SJSA1 (cell line): Measurements from ENCODE around the gene RBM38. TPM values are rescaled to one million over a fixed set of nuclear protein-coding genes. Genes with fewer than 3 reads are reported as not detected.

Experiments used
- DNase-seq, 2 experiments: peaks; one replicate each; pipeline ENCODE4 v3.0.0-alpha.2; 2015 to 2020; ENCODE audit warnings: low spot score in 2 of 2, low read depth in 1 of 2
- H3K27ac ChIP-seq: fragments of 250-450 bp; sonication (Bioruptor Pico); 2 replicates; pipeline ENCODE4 v1.5.1; 2020; ENCODE audit warnings: mild to moderate bottlenecking, moderate library complexity
- H3K27me3 ChIP-seq: fragments of 250-450 bp; sonication (Bioruptor Pico); replicated peaks from 2 replicates; pipeline ENCODE4 v1.5.1; 2020; ENCODE audit warnings: mild to moderate bottlenecking, moderate library complexity
- H3K36me3 ChIP-seq: fragments of 250-450 bp; sonication (Bioruptor Pico); 2 replicates; pipeline ENCODE4 v1.5.1; 2020; ENCODE audit warnings: mild to moderate bottlenecking
- H3K4me1 ChIP-seq: fragments of 250-450 bp; sonication (Bioruptor Pico); replicated peaks from 2 replicates; pipeline ENCODE4 v1.6.1; 2021; ENCODE audit warnings: mild to moderate bottlenecking
- H3K4me3 ChIP-seq: fragments of 250-450 bp; sonication (Bioruptor Pico); 2 replicates; pipeline ENCODE4 v1.5.1; 2020; ENCODE audit warnings: mild to moderate bottlenecking
- H3K9me3 ChIP-seq: fragments of 250-450 bp; sonication (Bioruptor Pico); replicated peaks from 2 replicates; pipeline ENCODE4 v1.5.1; 2020; ENCODE audit warnings: mild to moderate bottlenecking
- total RNA-seq: library from RNA; depleted of rRNA; stranded (reverse); fragments of >200 nt; shearing (Covaris generic); gene quantifications from 2 replicates; pipeline ENCODE4 v1.2.3, GENCODE V29; 2014

Gene RBM38
- total RNA-seq, 1 experiment from 2014 or later: 20.8 TPM

DNA sequence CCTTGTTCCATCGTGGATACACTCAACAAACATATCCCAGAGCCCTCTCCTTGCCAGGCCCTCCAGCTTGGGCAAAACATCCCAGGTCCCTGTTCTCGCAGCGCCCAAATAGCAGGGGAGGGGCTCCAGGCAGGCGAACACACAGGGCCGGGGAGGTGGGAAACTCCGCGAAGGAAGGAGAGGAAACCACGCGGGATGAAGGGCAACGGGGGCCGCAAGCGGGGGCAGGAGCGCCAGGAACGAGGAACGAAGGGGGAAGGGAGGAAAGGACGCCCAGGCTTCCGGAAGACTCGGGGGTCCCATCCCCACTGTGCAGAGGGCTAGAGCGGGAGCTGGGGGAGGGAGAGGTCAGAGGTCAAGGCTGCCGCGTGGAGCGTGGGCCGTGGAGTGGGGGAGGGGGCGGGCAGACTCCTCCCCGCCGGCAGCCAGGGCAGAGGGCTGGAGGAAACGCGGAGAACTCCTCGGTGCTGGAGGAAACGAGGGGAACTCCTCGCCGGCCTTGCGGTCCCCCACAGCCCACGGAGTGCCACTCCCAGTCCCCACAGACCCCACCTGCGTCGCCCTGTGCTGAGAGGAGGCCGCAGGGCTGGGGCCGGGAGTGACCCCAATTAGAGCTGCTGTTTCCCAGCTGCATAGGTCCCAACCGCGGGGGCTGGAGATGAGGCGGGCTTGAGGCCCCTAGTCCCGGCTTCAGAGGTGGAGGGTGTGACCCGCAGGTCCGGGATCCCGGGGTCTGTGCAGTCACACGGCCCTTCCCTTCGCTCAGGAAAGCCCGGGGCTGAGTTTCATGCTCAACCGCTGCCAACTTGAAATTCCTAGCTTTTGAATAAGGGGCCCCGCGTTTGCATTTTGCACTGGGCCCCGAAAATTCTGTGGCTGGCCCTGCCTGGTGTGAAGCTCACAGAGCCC is 1.2 kb upstream of the RBM38 start:
- H3K36me3 ChIP-seq: peaks cover 21% of the 10 kb centered on the region
- no peak overlapping the region for H3K27ac ChIP-seq
- H3K9me3 ChIP-seq: no peaks in the 10 kb centered on the region
- no peaks in the 10 kb centered on the region for H3K27me3 ChIP-seq
- peaks cover 22% of the 10 kb centered on the region for H3K4me1 ChIP-seq
- DNase-seq: no peak
- 0 out of 2 replicates have a peak overlapping the region, but pooled peaks have one; percentile 12 for H3K4me3 ChIP-seq

DNA sequence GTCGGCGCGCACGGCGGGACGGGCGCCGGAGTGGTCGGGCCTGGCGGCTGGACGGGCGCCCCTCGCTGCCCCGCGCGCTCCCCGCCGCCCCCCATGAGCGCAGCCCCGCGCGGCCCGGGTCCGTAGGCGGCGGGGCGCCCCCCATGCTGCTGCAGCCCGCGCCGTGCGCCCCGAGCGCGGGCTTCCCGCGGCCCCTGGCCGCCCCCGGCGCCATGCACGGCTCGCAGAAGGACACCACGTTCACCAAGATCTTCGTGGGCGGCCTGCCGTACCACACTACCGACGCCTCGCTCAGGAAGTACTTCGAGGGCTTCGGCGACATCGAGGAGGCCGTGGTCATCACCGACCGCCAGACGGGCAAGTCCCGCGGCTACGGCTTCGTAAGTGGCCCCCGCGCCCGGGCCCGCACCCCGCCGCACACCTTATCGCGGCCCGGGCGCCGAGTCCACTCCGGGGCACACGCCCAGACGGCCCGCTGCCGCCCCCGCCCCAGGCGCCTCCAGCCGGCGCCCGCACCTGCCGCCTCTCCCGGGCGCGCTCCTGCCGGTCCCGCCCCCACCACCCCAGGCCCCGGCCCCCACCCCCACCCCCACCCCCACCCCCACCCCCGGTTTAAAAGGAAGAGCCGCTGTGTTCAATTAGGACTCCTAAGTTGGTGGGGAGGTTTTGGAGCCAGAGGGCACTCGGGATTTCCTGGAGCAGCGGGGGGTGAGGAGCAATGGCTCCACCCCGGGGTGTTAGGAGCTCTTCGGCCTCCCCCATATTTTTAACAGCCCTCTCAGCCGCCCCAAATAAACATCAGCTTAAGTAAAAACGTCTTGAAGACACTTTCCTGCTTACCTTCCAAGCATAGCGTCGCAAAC is 474 bp downstream of the RBM38 start:
- peak overlapping the region; percentile 72 for H3K4me3 ChIP-seq
- H3K36me3 ChIP-seq: peaks cover 33% of the 10 kb centered on the region
- peaks cover 34% of the 10 kb centered on the region for H3K4me1 ChIP-seq
- H3K27ac ChIP-seq: no peak overlapping the region
- H3K9me3 ChIP-seq: no peaks in the 10 kb centered on the region
- DNase-seq: no peak
- H3K27me3 ChIP-seq: no peaks in the 10 kb centered on the region

DNA sequence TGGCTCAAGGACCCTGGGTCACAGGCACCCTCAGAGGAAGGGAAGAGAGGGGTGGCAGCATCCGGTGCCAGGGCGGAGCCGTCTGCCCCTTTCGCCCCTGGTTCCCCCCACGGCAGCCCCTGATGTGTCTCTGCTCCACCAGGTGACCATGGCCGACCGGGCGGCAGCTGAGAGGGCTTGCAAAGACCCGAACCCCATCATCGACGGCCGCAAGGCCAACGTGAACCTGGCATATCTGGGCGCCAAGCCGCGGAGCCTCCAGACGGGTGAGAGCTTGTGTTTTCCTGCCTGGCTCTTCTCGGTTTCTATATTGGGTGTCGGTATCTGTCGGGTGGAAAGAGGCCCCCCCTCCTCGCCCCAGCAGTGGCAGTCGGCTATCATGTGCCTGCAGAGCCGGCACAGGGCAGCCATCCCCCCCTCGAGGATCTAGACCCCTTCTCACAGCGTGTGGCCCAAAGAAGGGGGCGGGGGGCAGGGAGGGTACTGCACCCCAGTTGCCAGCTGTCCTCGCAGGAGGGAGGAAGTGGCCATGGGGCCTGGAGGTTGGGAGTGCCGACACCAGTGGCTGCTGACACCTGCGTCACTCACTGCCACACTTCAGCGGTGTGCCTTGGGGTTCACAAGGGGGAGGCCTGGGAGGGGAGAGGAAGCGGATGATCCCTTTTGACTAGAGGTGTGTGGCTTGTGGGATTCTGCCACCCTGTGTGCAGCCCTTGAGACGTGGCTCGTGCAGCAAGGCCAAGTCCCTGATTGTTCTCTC is 1.5 kb downstream of the RBM38 start:
- no peak overlapping the region for H3K27ac ChIP-seq
- H3K9me3 ChIP-seq: no peaks in the 10 kb centered on the region
- H3K36me3 ChIP-seq: peaks cover 43% of the 10 kb centered on the region
- H3K27me3 ChIP-seq: no peaks in the 10 kb centered on the region
- H3K4me3 ChIP-seq: peak overlapping the region; percentile 72
- DNase-seq: no peak
- peaks cover 34% of the 10 kb centered on the region for H3K4me1 ChIP-seq

DNA sequence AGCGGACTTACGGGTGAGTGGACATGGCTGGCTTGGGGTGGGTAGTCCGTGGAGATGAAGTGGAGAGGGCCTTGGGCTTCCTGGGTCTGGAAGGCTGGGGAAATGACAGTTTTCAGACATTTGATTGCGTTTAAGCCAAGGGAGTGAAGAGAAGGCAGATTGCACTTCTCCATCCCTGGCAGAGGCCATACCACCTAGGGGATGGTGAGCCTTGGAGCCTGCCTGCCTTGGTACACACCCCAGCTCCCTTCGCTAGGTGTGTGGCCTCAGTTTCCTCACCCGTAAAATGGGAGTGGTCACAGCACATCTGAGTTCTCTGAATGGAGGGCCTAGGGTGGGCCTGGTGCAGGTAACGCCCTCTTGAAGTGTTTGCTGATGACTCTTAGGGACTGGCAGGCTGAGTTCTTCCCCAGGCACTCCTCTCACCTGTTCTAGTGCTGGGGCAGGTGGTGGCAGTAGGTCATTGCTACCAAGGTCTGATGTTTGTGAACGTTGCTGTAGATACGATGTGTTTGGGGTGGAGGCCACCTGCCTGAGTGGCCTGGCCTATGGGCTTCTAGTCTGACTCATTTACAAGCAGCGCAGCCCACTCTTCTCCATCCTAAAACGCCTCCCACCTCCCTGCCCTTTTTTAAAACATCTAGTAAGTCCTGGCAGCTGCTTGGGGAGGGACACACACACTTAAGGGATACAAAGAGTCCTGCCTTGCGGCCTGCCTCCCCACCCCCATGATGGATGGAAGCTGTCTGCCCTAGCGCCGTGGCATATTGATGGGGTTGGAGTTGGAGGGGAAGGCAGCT is 2.3 kb downstream of the RBM38 start:
- Histone ChIP-seq H3K9me3 (no peaks in the 10 kb centered on the region), H3K27me3 (no peaks in the 10 kb centered on the region), H3K4me3 (no peak overlapping the region), H3K27ac (no peak overlapping the region), H3K4me1 (peaks cover 34% of the 10 kb centered on the region), H3K36me3 (peaks cover 48% of the 10 kb centered on the region)
- DNase-seq: no peak

DNA sequence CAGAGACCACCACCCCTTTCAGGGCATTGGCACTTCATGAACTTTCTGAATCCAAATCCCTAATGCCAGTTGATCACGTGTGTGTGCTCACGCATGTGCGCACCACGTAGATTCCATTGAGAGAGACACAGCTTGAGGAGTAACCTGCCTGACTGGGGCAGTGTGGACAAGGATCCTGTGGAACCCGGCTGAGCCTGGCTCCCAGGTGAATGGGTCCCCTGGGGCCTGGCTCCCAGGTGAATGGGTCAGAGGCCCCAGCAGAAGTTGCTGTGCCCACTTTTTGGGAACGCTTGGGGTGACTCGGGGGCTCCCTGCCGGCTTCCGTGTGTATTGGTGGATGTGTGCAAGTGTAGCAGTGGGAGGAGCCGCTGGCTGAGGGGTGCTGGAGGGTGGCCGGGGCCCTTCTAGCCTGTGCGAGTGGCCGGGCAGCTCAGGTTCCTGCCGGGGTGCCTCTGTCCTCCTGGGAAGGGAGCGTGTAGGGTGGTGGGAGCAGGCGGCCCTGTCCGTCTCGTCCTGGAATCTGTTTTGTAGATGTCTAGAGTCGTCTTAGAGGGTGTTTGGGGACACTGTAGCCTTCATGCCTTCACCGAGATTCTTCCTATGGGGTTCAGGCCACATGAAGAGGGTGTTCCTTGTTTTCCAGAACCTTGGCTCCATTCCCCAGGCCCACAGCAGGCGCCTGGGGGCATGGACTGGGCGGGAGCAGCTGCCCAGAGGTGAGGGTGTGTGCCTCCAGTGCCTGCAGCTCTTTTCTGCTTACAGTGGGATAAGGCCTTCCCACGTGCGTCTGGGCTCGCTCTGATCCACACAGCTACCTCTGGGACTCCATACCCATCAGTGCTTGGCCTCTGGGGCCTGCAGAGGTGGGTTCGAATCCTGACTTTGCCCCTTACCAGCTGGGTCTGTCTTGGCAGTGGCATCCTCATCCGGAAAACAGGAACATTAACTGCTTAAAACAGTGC is 3.2 kb downstream of the RBM38 start:
- H3K27me3 ChIP-seq: no peaks in the 10 kb centered on the region
- no peak overlapping the region for H3K4me3 ChIP-seq
- H3K4me1 ChIP-seq: peaks cover 38% of the 10 kb centered on the region
- H3K36me3 ChIP-seq: peaks cover 51% of the 10 kb centered on the region
- no peaks in the 10 kb centered on the region for H3K9me3 ChIP-seq
- H3K27ac ChIP-seq: no peak overlapping the region
- no peak for DNase-seq

DNA sequence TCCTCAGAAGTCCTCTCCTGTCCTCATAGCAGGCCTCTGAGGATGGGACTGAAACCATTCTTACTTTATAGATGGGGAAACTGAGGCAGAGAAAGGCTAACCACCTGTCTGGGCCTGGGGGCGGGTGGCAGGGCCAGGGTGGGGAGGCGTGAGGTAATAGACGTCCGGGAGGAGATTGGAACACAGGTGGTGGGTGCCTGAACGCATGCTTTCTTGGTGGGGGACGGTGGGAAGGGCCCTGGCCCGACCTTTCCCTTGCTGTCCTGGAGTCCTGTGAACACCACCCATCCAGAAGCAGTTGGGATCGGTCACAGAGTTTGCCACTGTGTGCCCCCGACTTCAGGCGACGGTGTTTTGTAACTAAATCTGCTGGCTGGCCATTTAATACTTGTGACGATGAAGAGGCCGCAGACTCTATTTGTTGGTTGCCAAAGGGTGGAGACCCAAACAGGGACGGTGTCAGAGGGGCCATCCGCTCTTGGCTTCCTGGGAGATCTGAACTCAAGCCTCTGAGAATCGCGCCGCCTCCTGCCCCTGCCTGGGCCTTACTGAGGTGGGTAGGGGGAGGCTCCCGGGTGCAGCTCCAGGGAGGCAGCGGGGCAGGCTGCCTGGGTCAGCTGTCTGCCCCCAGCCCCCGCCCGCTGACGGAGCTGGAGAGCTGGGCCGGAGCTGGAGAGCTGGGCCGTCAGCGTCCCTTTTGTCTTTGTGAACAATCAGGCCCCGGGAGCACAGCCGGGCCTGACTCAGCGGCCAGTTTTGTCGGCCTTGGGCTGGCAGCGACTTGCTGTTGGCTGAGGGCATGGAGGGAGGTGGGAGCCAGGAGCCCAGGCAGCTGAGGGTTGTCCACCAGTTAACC is 4.1 kb downstream of the RBM38 start:
- Histone ChIP-seq H3K27ac (peak overlapping the region; percentile 17), H3K9me3 (no peaks in the 10 kb centered on the region), H3K4me1 (peaks cover 44% of the 10 kb centered on the region), H3K36me3 (peaks cover 56% of the 10 kb centered on the region), H3K4me3 (no peak overlapping the region), H3K27me3 (no peaks in the 10 kb centered on the region)
- peak; percentile 71 to 83 for DNase-seq

DNA sequence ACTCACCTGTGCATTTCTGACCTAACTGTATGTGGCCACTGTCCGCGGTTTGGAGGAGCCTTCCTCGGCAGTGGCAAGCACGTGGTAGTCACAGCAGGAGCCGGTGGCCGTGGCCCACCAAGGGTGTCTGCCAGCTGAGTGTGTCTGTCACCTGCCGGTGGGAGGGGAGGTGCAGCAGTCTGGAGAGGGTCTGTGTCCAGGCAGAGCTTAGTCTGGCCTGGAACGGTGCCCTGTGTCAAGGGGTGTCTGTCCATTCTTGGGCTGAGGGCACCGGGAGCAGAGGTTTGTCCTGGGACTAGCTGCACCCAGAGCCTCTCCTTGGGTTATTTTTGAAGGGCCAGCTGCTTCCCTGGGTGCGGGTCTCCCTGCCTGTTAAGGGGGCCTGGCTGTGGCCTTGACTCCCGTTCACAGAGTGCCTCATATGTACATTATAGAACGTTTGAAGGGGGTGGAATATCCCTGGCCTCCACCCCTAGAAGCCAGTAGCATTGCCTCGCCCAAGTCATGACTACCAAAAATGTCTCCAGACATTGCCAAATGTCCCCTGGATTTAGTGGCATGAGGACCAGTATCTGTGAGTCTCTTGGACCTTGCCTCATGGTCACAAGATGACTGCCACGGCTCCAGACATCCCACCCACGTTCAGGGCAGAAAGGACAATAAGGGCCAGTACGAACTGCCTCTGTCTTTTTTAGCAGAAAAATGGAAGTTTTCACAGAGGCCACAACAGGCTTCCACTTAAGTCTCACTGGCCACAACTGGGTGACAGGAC is 5.2 kb downstream of the RBM38 start:
- DNase-seq: no peak
- Histone ChIP-seq H3K9me3 (no peaks in the 10 kb centered on the region), H3K27ac (no peak overlapping the region), H3K36me3 (peaks cover 65% of the 10 kb centered on the region), H3K4me3 (no peak overlapping the region), H3K4me1 (peaks cover 40% of the 10 kb centered on the region), H3K27me3 (no peaks in the 10 kb centered on the region)

DNA sequence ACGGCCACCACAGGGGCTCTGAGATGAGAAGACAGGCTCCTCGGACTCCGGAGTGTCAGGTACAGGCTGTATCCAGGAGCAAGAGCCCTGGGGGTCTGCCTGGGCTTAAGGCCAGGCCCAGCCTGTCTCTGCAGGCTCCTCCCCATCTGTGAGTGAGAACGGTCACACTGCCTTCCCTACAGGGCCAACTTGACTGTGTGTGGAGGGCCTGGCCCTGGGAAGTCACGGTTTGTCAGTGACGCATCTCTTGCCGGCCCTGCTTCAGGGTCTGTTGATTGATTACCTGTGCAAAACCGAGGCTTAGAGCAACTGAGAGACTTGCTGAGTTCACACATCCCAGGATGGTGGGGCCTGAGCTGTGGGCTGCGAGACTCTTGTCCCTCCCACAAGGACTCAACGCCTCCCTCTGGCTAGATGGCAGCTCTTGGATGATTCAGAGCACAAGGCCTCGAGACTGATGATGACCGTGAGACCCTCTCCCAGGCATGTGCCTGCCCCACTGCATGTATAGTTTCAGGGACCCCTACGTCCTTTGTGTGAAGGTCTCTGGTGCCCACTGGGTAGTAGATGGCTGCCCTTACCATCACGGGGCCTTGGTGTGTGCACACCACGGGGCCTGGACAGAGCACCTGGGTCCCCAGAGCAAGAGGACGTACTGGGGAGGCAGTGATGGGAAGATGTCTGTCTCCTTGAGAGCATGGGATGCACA is 5.9 kb downstream of the RBM38 start:
- Histone ChIP-seq H3K9me3 (no peaks in the 10 kb centered on the region), H3K4me1 (peaks cover 35% of the 10 kb centered on the region), H3K4me3 (no peak overlapping the region), H3K36me3 (peaks cover 67% of the 10 kb centered on the region), H3K27ac (no peak overlapping the region), H3K27me3 (no peaks in the 10 kb centered on the region)
- DNase-seq: no peak

DNA sequence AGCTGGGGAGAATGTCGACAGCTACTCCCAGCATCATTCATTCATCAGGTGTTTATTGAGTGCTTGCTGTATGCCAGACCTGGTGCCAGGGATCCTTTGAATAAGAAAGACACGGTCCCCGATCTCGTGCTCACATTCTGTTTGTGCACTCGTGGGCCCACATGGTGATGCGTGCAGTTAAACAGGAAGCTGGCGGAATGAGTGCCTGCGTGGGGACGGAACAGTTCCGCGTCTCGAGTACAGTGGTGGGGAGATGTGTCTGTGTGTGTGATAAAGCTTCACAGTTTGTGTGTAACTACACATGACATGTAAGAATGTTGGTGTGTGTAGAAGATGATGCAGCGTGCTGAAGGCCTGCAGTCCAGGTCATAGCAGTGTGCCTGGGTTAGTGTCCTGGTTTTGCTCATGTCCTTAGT is 6.5 kb downstream of the RBM38 start:
- Histone ChIP-seq H3K27ac (no peak overlapping the region), H3K36me3 (peaks cover 66% of the 10 kb centered on the region), H3K4me1 (peaks cover 30% of the 10 kb centered on the region), H3K4me3 (no peak overlapping the region), H3K27me3 (no peaks in the 10 kb centered on the region), H3K9me3 (no peaks in the 10 kb centered on the region)
- DNase-seq: no peak

DNA sequence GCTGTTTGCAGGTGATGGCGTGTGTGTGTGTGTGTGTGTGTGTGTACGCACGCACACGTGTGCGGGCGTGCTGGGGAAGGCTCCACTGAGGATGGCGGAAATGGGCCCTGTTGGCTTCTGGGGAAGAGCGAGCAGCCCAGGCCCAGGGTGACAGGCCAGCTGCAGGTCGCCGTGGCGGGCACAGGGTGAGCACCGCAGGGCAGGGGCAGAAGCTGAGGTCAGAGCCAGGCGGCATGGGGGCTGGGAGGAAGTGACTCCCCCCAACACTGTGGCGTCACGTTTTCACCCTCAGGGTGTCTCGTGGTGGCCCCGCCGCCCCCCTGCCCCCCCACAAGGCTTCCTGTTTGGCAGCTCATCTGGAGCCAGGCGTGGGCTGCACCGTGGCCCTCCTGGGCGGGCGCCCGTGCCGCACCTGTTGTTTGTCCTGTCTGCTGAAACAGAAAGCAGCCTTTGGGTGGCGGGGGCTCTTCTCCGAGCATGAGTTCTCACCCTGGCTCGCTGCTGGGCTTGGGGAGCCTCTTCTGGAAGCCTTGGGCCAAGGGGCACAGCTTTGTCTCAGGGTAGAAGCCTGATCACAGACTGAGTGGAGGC is 7.1 kb downstream of the RBM38 start:
- Histone ChIP-seq H3K4me1 (peaks cover 29% of the 10 kb centered on the region), H3K27me3 (no peaks in the 10 kb centered on the region), H3K27ac (no peak overlapping the region), H3K4me3 (no peak overlapping the region), H3K9me3 (no peaks in the 10 kb centered on the region), H3K36me3 (peaks cover 59% of the 10 kb centered on the region)
- no peak for DNase-seq
